Measurements from ENCODE around the gene ADAT2. TPM values are rescaled to one million over a fixed set of nuclear protein-coding genes. Genes with fewer than 3 reads are reported as not detected.

Gene ADAT2
- total RNA-seq, 4 donors from 2014 or later, result 1.7 to 11.3 (median 6.1) TPM

- Histone ChIP-seq H3K27ac (no peak overlapping the region), H3K27me3 (no peaks in the 10 kb centered on the region), H3K36me3 (no peaks in the 10 kb centered on the region), H3K4me3 (no peak overlapping the region), H3K4me1 (no peaks in the 10 kb centered on the region), H3K9me3 (no peaks in the 10 kb centered on the region)
- TF ChIP-seq, protein P1, sequence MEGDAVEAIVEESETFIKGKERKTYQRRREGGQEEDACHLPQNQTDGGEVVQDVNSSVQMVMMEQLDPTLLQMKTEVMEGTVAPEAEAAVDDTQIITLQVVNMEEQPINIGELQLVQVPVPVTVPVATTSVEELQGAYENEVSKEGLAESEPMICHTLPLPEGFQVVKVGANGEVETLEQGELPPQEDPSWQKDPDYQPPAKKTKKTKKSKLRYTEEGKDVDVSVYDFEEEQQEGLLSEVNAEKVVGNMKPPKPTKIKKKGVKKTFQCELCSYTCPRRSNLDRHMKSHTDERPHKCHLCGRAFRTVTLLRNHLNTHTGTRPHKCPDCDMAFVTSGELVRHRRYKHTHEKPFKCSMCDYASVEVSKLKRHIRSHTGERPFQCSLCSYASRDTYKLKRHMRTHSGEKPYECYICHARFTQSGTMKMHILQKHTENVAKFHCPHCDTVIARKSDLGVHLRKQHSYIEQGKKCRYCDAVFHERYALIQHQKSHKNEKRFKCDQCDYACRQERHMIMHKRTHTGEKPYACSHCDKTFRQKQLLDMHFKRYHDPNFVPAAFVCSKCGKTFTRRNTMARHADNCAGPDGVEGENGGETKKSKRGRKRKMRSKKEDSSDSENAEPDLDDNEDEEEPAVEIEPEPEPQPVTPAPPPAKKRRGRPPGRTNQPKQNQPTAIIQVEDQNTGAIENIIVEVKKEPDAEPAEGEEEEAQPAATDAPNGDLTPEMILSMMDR (IDR thresholded peaks at IDR 0.05), result no peak
- TF ChIP-seq POLR2A (IDR thresholded peaks at IDR 0.05), result no peak
- no peak for DNase-seq
Measured at GRCh38 chr6:143405373-143406154, 44.9 kb downstream of the ADAT2 start.

DNA sequence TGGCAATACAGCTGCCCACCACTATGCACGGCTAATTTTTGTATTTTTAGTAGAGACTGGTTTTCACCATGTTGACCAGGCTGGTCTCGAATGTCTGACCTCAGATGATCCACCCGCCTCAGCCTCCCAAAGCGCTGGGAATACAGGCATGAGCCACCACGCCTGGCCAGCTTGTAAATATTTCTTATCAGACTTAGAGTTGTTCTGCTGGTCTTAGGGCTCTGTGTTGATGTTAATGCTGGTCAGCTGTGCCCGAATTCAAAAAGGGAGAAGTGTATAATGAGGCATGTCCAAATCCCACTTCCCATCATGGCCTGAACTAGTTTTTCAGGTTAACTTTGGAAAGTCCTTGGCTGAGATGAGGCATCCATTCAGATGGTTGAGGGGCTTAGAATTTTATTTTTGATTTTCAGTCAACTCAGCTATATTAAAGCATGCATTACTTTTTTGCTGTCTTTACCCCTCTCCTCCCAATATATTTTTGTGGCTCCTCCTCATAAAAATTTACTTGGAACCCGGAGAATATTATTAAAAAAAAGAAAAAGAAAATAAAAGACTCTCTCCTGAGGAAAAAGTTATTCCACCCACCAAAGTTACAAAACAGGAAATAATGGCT, 47.7 kb downstream of the ADAT2 start:
- Histone ChIP-seq H3K4me3 (no peak overlapping the region), H3K36me3 (no peaks in the 10 kb centered on the region), H3K4me1 (no peaks in the 10 kb centered on the region), H3K27ac (no peak overlapping the region), H3K9me3 (no peaks in the 10 kb centered on the region), H3K27me3 (no peaks in the 10 kb centered on the region)
- DNase-seq, result no peak
- no peak for TF ChIP-seq POLR2A (IDR thresholded peaks at IDR 0.05)
- TF ChIP-seq, protein P1 (IDR thresholded peaks at IDR 0.05), result no peak

DNA sequence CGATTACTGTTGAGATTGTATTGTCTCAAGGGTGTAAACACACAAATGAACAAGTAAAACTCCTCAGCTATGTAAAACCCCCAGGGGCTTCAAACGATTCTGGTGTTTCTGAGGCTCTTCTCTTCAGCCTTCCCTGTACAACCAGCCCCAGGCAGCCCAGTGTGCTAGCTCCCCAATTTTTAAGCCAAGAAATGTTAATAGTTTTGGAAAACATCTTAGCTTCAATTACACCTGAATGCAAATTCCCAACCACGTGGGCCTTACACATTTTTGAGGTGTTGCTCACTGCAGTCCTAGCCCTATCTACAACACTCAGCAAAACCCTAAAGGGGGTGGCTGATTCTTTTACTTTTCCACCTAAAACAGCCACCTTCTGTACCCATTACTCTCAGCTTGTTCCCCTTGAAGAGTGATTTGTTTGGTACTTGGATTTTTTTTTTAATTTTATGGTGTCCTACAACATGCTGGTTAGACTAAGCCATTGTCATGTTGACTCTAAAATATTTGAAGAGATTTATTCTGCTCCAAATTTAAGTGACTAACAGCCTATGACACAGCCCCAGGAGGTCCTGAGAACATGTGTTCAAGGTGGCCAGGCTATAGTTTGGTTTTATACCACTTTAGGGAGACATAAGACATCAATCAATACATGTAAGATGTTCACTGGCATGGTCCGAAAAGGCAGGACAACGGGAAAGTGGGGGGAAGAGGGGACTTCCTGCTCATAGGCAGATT, 48.7 kb downstream of the ADAT2 start:
- Histone ChIP-seq H3K9me3 (no peaks in the 10 kb centered on the region), H3K36me3 (no peaks in the 10 kb centered on the region), H3K27me3 (no peaks in the 10 kb centered on the region), H3K4me1 (peaks cover 0 to under 1% (median 0%) of the 10 kb centered on the region in 4 donors), H3K4me3 (no peak overlapping the region), H3K27ac (no peak overlapping the region)
- DNase-seq, result no peak
- TF ChIP-seq, protein P1 (IDR thresholded peaks at IDR 0.05), result no peak
- no peak for TF ChIP-seq POLR2A (IDR thresholded peaks at IDR 0.05)

DNA sequence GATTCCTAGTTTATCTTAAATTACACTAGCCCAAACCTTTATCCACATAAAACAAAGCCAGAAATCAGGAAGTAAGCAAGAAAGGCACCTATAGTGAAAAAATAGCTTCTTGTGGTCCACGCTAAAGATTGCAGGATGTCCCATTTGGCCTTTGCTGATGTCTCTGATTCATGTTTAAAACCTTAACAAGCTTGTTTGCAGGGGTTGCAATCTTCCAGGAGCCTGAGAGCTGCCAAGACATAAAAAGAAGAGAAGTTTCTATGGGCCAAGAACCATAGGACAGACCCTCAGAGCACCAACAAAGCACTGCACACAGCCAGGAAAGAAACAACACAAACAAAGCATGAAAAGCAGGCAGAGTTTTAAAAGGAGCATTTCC, 49.4 kb downstream of the ADAT2 start:
- DNase-seq, result no peak
- Histone ChIP-seq H3K4me1 (peaks cover 0 to 4% (median 0%) of the 10 kb centered on the region in 4 donors), H3K27ac (no peak overlapping the region), H3K9me3 (no peaks in the 10 kb centered on the region), H3K36me3 (no peaks in the 10 kb centered on the region), H3K4me3 (no peak overlapping the region), H3K27me3 (no peaks in the 10 kb centered on the region)
- TF ChIP-seq, protein P1 (IDR thresholded peaks at IDR 0.05), result no peak
- TF ChIP-seq POLR2A (IDR thresholded peaks at IDR 0.05), result no peak

- no peaks in the 10 kb centered on the region for H3K9me3 ChIP-seq
- H3K27ac ChIP-seq, result no peak overlapping the region
- no peak for DNase-seq
- TF ChIP-seq, protein P1 (IDR thresholded peaks at IDR 0.05), result no peak
- no peak for TF ChIP-seq POLR2A (IDR thresholded peaks at IDR 0.05)
- no peak overlapping the region for H3K4me3 ChIP-seq
- H3K4me1 ChIP-seq, result peaks cover 0 to 4% (median 0%) of the 10 kb centered on the region in 4 donors
- no peaks in the 10 kb centered on the region for H3K27me3 ChIP-seq
- no peaks in the 10 kb centered on the region for H3K36me3 ChIP-seq
Measured at GRCh38 chr6:143400258-143401067, 50.0 kb downstream of the ADAT2 start.

Data from Peyer's patch (tissue), 4 donors.